Epithelial cell of proximal tubule (primary cell): ENCODE results near the gene LRP1-AS. TPM values are rescaled to one million over a fixed set of nuclear protein-coding genes. Genes with fewer than 3 reads are reported as not detected.

Experiments
- DNase-seq: peaks from one replicate; pipeline ENCODE4 v3.0.0-alpha.2; 2011; ENCODE audit warnings: low read depth
- H3K4me3 ChIP-seq: 2 replicates; pipeline ENCODE4 v1.5.1; 2011; ENCODE audit warnings: low read depth, mild to moderate bottlenecking, low read length
- total RNA-seq: library from RNA; depleted of rRNA; stranded (reverse); fragments of >200 nt; gene quantifications from 2 replicates; pipeline ENCODE4 v1.2.3, GENCODE V29; 2015
- TF ChIP-seq, protein P1 (sequence below): conservative IDR thresholded peaks from 2 replicates; pipeline ENCODE4 v1.5.1; 2012; ENCODE audit warnings: low read depth, mild to moderate bottlenecking, low read length

LRP1-AS gene
- total RNA-seq, 1 donor from 2014 or later: not detected

DNA sequence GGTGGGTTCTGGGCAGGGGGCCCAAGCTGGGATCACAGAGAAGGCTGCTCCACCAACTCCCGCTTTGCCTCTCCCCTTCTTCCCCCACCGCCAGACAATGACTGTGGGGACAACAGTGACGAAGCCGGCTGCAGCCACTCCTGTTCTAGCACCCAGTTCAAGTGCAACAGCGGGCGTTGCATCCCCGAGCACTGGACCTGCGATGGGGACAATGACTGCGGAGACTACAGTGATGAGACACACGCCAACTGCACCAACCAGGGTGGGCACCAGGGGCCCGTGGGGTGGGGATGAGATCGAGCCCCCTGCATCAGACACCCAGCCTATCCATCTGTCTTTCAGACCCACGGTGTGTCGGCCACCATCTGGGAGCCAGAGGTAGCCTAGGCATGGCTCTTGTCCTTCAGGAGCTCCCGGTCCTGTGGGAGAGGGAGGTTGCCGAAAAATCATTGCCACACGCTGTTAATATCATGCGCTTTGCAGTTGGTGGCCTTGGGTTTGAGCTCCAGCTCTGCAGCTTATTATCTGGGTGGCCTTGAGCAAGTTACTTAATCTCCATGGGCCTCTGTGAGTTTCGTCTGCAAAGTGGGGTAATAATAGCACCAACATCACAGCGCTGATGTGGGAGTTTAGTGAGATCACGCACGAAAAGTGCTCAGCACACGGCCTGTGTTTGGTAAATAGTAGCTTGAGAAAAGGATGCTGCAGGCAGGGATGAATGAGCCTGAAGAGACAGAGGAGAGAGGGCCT is 21.8 kb upstream of the LRP1-AS start:
- no peak for DNase-seq
- TF ChIP-seq, protein P1, sequence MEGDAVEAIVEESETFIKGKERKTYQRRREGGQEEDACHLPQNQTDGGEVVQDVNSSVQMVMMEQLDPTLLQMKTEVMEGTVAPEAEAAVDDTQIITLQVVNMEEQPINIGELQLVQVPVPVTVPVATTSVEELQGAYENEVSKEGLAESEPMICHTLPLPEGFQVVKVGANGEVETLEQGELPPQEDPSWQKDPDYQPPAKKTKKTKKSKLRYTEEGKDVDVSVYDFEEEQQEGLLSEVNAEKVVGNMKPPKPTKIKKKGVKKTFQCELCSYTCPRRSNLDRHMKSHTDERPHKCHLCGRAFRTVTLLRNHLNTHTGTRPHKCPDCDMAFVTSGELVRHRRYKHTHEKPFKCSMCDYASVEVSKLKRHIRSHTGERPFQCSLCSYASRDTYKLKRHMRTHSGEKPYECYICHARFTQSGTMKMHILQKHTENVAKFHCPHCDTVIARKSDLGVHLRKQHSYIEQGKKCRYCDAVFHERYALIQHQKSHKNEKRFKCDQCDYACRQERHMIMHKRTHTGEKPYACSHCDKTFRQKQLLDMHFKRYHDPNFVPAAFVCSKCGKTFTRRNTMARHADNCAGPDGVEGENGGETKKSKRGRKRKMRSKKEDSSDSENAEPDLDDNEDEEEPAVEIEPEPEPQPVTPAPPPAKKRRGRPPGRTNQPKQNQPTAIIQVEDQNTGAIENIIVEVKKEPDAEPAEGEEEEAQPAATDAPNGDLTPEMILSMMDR: no peak

DNA sequence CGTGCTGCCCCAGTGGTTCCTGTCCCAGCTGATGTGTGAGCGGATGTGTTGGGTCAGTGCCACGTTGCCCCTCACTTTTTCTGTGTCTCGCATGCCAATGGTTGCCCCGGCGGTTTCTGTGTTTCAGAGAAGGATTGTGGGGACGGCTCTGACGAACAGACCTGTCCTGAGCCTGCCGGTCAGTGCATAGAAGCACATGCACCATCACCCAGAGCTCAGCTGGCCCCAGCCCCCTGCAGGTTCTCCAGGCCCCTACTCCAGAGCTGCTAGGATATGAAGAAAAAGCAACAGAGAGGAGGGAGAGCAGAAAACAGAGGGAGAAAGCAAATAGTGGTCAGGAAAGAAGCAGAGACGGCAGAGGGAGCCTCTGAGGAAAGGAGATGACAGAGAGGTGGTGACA is 20.6 kb upstream of the LRP1-AS start:
- H3K4me3 ChIP-seq: no peak overlapping the region
- DNase-seq: no peak
- TF ChIP-seq, protein P1: no peak

More for the DNA sequence above, 21.8 kb upstream of the LRP1-AS start:
- H3K4me3 ChIP-seq: no peak overlapping the region

DNA sequence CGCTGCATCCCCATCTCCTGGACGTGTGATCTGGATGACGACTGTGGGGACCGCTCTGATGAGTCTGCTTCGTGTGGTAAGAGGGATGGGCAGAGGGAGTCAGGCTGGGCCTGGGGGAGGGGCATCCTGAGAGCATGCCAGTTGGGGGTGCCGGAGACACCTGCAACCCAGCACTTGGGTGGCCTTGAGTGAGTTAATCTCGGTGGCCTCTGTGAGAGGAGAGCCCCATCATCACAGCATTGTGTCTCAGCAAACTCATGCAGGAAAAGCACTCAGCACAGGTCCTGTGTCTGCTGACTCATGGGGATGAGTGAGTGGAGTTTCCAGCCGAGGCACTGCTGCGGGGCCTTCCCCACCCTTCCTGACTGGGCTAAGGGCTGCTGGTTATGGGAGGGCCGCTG is 19.6 kb upstream of the LRP1-AS start:
- no peak overlapping the region for H3K4me3 ChIP-seq
- peak; percentile 16 for DNase-seq
- TF ChIP-seq, protein P1: no peak

DNA sequence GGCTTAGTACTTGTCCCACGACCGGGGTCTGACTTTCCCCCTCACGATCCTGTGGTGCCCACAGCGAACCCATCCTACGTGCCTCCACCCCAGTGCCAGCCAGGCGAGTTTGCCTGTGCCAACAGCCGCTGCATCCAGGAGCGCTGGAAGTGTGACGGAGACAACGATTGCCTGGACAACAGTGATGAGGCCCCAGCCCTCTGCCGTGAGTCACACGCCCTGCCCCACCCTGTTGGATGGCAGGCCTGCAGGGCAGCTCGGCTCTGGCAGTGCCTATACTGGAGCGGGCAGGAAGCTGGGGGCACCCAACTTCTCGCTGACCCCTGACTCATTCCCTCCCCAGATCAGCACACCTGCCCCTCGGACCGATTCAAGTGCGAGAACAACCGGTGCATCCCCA is 18.3 kb upstream of the LRP1-AS start:
- TF ChIP-seq, protein P1: no peak
- DNase-seq: no peak

DNA sequence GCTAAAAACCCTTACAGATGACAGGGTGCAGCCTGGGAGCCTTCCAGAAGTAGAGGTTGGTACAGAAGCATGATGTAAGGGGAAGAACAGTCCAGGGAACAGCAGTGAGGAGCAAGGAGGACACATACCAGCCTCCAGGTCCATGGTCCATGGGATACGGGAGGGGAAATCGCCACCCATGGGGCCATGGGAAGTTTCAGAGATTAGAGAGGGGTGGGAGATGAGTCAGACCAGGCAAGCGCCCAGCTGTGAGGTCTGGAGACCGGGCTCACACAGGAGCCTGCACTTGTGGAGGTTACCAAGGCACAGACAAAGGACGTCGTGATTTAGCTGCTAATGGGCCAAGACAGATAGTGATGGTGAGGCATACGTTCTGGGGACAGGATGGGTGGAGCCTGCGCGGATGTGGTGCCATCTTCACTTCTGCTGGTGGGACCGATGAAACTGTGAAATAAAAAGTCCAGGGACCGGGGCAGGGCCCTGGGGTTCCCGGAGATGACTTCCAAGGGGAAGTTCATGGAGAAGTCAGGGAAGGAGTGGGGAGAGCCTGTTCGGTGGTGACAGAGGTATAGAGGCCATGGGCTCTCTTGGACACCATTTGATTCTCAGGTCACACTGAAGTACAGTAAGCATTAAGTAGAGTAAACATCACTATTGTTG is 17.7 kb upstream of the LRP1-AS start:
- DNase-seq: no peak
- TF ChIP-seq, protein P1: no peak
- H3K4me3 ChIP-seq: no peak overlapping the region

More for the DNA sequence above, 18.3 kb upstream of the LRP1-AS start:
- H3K4me3 ChIP-seq: no peak overlapping the region

DNA sequence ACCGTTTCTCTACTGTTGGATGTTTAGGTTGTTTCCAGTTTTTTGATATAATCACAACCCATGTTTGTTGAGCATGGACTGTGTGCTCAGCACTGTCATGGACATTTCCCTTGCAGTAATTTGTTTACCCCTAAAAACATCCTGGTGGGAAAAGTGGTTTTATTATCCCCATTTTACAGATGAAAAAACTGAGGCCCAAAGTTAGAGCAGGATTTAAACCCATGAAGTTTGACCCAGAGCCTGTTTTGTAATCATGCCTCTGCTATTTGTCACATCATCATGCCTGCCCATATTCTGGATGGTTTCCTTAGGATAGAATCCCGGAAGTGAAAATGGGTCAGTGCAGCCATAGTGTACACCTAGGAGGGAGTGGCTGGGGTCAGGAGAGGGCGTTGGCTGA is 17.0 kb upstream of the LRP1-AS start:
- TF ChIP-seq, protein P1: no peak
- no peak overlapping the region for H3K4me3 ChIP-seq
- DNase-seq: no peak
